ENCODE measurements around the gene SPSB4.

The SPSB4 gene

DNA sequence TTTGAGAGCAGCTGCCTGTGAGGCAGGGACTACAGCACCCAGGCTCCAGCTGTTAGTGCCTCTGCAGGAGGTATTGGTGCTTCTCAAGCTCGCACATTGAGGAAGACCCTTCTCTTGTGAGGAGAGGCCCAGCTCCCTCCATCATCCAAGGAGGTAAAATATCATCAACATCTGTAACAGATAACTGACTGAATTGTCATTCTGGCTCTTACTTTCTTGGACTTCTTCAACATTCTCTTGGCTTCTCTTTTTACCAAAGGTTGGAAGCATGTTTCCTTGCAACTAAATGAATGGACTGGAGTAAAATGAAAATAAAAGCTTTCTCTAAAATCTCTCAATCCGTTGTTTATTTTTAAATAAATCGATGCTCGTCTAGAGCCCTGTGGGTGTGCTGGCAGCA lies 127.4 kb downstream of the SPSB4 start:
- no peak overlapping the region for H3K27ac ChIP-seq (ENCODE audit: low read length)
- WGBS (ENCODE audit: insufficient coverage, insufficient read length), result no CpG with 5 or more reads among the region's 4 CpGs
- no peaks in the 10 kb centered on the region for H3K36me3 ChIP-seq (ENCODE audit: control insufficient read depth, insufficient read depth, low read length)
- no peaks in the 10 kb centered on the region for H3K4me1 ChIP-seq (ENCODE audit: control insufficient read depth, insufficient read depth, low read length)
- H3K27me3 ChIP-seq (ENCODE audit: control insufficient read depth, insufficient read depth, low read length), result no peaks in the 10 kb centered on the region
- no peak overlapping the region for H3K4me3 ChIP-seq (ENCODE audit: low read length)
- DNase-seq (ENCODE audit: low read depth, low spot score), result no peak
- no peaks in the 10 kb centered on the region for H3K9me3 ChIP-seq (ENCODE audit: control insufficient read depth, insufficient read depth, low read length)

- Histone ChIP-seq H3K4me3 (ENCODE audit: low read length) (no peak overlapping the region), H3K36me3 (ENCODE audit: control insufficient read depth, insufficient read depth, low read length) (no peaks in the 10 kb centered on the region), H3K4me1 (ENCODE audit: control insufficient read depth, insufficient read depth, low read length) (no peaks in the 10 kb centered on the region), H3K9me3 (ENCODE audit: control insufficient read depth, insufficient read depth, low read length) (no peaks in the 10 kb centered on the region), H3K27ac (ENCODE audit: low read length) (no peak overlapping the region), H3K27me3 (ENCODE audit: control insufficient read depth, insufficient read depth, low read length) (no peaks in the 10 kb centered on the region)
- no peak for DNase-seq (ENCODE audit: low read depth, low spot score)
- no CpG with 5 or more reads among the region's 1 CpG for WGBS (ENCODE audit: insufficient coverage, insufficient read length)
These were observed 128.8 kb downstream of the SPSB4 start for GRCh38 chr3:141179983-141180382.

- no CpG with 5 or more reads among the region's 4 CpGs for WGBS (ENCODE audit: insufficient coverage, insufficient read length)
- no peak overlapping the region for H3K4me3 ChIP-seq (ENCODE audit: low read length)
These were observed 130.0 kb downstream of the SPSB4 start for GRCh38 chr3:141181196-141181595.

DNA sequence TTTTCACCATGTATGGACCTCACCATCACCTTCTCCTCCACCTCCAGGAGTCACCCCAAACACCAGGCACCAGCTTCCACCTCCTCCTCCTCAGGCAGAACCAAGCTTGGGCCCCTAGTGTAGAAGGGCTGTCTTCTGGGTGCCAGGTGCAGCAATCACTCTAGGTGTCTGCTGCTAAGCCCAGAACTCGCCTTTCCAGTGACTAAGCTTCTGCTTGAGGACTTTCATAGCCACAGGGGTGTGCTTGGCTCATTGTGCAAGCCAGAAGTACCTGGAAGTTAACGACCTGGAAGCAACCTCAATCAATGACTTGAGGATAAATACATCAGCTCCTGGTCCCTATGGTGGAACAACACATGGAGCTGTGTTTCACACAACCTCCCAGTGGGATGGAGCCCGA lies 130.7 kb downstream of the SPSB4 start:
- no CpG with 5 or more reads among the region's 3 CpGs for WGBS (ENCODE audit: insufficient coverage, insufficient read length)
- H3K36me3 ChIP-seq (ENCODE audit: control insufficient read depth, insufficient read depth, low read length), result no peaks in the 10 kb centered on the region

More at GRCh38 chr3:141181196-141181595, 130.0 kb downstream of the SPSB4 start:
- H3K27ac ChIP-seq (ENCODE audit: low read length), result no peak overlapping the region
- H3K27me3 ChIP-seq (ENCODE audit: control insufficient read depth, insufficient read depth, low read length), result no peaks in the 10 kb centered on the region
- H3K9me3 ChIP-seq (ENCODE audit: control insufficient read depth, insufficient read depth, low read length), result no peaks in the 10 kb centered on the region
- DNase-seq (ENCODE audit: low read depth, low spot score), result no peak
- no peaks in the 10 kb centered on the region for H3K36me3 ChIP-seq (ENCODE audit: control insufficient read depth, insufficient read depth, low read length)
- no peaks in the 10 kb centered on the region for H3K4me1 ChIP-seq (ENCODE audit: control insufficient read depth, insufficient read depth, low read length)

DNA sequence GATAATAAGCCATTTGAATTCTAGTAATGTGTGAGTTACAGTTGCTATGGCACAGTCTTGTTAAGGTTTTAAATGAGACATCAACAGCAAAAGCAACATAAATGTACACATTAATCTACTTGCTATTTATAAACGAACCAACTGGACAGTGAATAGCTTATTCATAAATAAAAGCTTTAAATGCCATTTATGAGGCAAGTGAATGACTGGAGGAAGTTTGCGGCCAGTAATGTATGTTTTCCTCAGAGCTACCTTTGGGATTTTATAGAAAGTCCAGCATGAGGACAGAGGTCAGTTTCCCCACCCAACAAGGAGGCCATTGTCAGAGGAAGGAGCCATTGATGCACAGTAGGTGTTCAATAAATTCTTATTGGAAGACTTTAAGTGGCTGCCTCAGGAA lies 132.5 kb downstream of the SPSB4 start:
- Histone ChIP-seq H3K4me3 (ENCODE audit: low read length) (no peak overlapping the region), H3K36me3 (ENCODE audit: control insufficient read depth, insufficient read depth, low read length) (no peaks in the 10 kb centered on the region), H3K4me1 (ENCODE audit: control insufficient read depth, insufficient read depth, low read length) (no peaks in the 10 kb centered on the region), H3K9me3 (ENCODE audit: control insufficient read depth, insufficient read depth, low read length) (no peaks in the 10 kb centered on the region), H3K27me3 (ENCODE audit: control insufficient read depth, insufficient read depth, low read length) (no peaks in the 10 kb centered on the region), H3K27ac (ENCODE audit: low read length) (no peak overlapping the region)
- no peak for DNase-seq (ENCODE audit: low read depth, low spot score)
- no CpG with 5 or more reads among the region's 2 CpGs for WGBS (ENCODE audit: insufficient coverage, insufficient read length)

More for the DNA sequence above, 130.7 kb downstream of the SPSB4 start:
- Histone ChIP-seq H3K4me3 (ENCODE audit: low read length) (no peak overlapping the region), H3K27ac (ENCODE audit: low read length) (no peak overlapping the region), H3K27me3 (ENCODE audit: control insufficient read depth, insufficient read depth, low read length) (no peaks in the 10 kb centered on the region), H3K4me1 (ENCODE audit: control insufficient read depth, insufficient read depth, low read length) (no peaks in the 10 kb centered on the region), H3K9me3 (ENCODE audit: control insufficient read depth, insufficient read depth, low read length) (no peaks in the 10 kb centered on the region)
- no peak for DNase-seq (ENCODE audit: low read depth, low spot score)

- no peak for DNase-seq (ENCODE audit: low read depth, low spot score)
- H3K27me3 ChIP-seq (ENCODE audit: control insufficient read depth, insufficient read depth, low read length), result no peaks in the 10 kb centered on the region
- no CpG with 5 or more reads among the region's 4 CpGs for WGBS (ENCODE audit: insufficient coverage, insufficient read length)
- H3K36me3 ChIP-seq (ENCODE audit: control insufficient read depth, insufficient read depth, low read length), result no peaks in the 10 kb centered on the region
- H3K4me1 ChIP-seq (ENCODE audit: control insufficient read depth, insufficient read depth, low read length), result no peaks in the 10 kb centered on the region
- no peak overlapping the region for H3K4me3 ChIP-seq (ENCODE audit: low read length)
- no peak overlapping the region for H3K27ac ChIP-seq (ENCODE audit: low read length)
- no peaks in the 10 kb centered on the region for H3K9me3 ChIP-seq (ENCODE audit: control insufficient read depth, insufficient read depth, low read length)
These were observed 133.3 kb downstream of the SPSB4 start for GRCh38 chr3:141184430-141184829.

DNA sequence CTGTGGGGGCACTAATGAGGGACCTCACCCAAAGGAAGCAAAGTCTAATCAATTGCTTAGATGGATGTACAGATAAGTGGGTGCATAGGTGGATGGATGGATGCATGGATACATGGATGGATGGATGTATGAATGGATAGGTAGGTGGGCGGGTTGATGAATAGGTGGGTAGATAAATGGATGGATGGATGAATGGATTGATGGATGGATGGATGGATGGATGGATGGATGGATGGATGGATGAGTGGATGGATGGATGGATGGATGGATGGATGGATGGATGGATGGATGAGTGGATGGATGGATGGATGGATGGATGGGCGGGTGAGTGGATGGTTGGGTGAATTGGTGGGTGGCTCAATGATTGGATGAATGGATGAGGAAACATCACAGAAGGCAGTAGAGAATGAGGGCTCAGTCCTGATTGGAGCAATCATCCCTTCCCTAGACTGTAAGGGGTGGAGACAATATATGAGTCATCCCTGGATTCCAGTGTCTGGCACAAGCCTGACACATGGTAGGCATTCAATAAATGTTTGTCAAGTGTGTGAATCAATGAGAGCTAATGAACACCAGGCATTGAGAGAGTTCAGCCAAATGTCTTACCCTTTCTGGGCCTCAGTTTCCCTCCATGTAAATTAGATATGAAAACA lies 140.1 kb downstream of the SPSB4 start:
- Histone ChIP-seq H3K27ac (ENCODE audit: low read length) (no peak overlapping the region), H3K4me3 (ENCODE audit: low read length) (no peak overlapping the region), H3K4me1 (ENCODE audit: control insufficient read depth, insufficient read depth, low read length) (no peaks in the 10 kb centered on the region), H3K27me3 (ENCODE audit: control insufficient read depth, insufficient read depth, low read length) (no peaks in the 10 kb centered on the region), H3K36me3 (ENCODE audit: control insufficient read depth, insufficient read depth, low read length) (no peaks in the 10 kb centered on the region), H3K9me3 (ENCODE audit: control insufficient read depth, insufficient read depth, low read length) (no peaks in the 10 kb centered on the region)
- DNase-seq (ENCODE audit: low read depth, low spot score), result no peak
- no CpG with 5 or more reads among the region's 2 CpGs for WGBS (ENCODE audit: insufficient coverage, insufficient read length)

- no peaks in the 10 kb centered on the region for H3K4me1 ChIP-seq (ENCODE audit: control insufficient read depth, insufficient read depth, low read length)
- no peaks in the 10 kb centered on the region for H3K9me3 ChIP-seq (ENCODE audit: control insufficient read depth, insufficient read depth, low read length)
- H3K27ac ChIP-seq (ENCODE audit: low read length), result no peak overlapping the region
- H3K36me3 ChIP-seq (ENCODE audit: control insufficient read depth, insufficient read depth, low read length), result no peaks in the 10 kb centered on the region
- peak; percentile 95 for DNase-seq (ENCODE audit: low read depth, low spot score)
- WGBS (ENCODE audit: insufficient coverage, insufficient read length), result no CpG with 5 or more reads among the region's 11 CpGs
- no peak overlapping the region for H3K4me3 ChIP-seq (ENCODE audit: low read length)
- H3K27me3 ChIP-seq (ENCODE audit: control insufficient read depth, insufficient read depth, low read length), result no peaks in the 10 kb centered on the region
These were observed 141.2 kb downstream of the SPSB4 start for GRCh38 chr3:141192345-141192744.

- Histone ChIP-seq H3K27me3 (ENCODE audit: control insufficient read depth, insufficient read depth, low read length) (no peaks in the 10 kb centered on the region), H3K4me1 (ENCODE audit: control insufficient read depth, insufficient read depth, low read length) (no peaks in the 10 kb centered on the region), H3K36me3 (ENCODE audit: control insufficient read depth, insufficient read depth, low read length) (no peaks in the 10 kb centered on the region), H3K9me3 (ENCODE audit: control insufficient read depth, insufficient read depth, low read length) (no peaks in the 10 kb centered on the region), H3K27ac (ENCODE audit: low read length) (no peak overlapping the region), H3K4me3 (ENCODE audit: low read length) (no peak overlapping the region)
- no peak for DNase-seq (ENCODE audit: low read depth, low spot score)
- WGBS (ENCODE audit: insufficient coverage, insufficient read length), result no CpG with 5 or more reads among the region's 13 CpGs
These were observed 142.1 kb downstream of the SPSB4 start for GRCh38 chr3:141193066-141193830.
